HEK293 (cell line): ENCODE data around the gene TAS1R2.
A peak's percentile ranks its signal among the peaks of the same experiment; 100 is the strongest.

ENCODE experiments used
- CTCF ChIA-PET: fragments of 350-600 bp; formaldehyde crosslinking; extraction: SDS; loops from one replicate; lab custom pipeline; 2021; ENCODE audit warnings: antibody characterized with exemption; lab: Yijun Ruan, JAX
- POLR2A ChIA-PET: fragments of 300-600 bp; formaldehyde crosslinking; extraction: SDS; loops from one replicate; lab custom pipeline; 2020; ENCODE audit warnings: antibody characterized with exemption, inconsistent platforms; lab: Yijun Ruan, JAX
- H3K27ac ChIP-seq: fragments of 200-500 bp; sonication (Bioruptor generic); 2 replicates; pipeline ENCODE4 v1.5.1; 2014; ENCODE audit warnings: low read depth, low read length, control low read depth, inconsistent platforms; ENCODE audit errors: extremely low read depth
- H3K36me3 ChIP-seq, 2 experiments: fragments of 200-500 bp in 1 of 2; sonication (Bioruptor generic) in 1 of 2; 1 replicate in 1 of 2; 2 replicates in 1 of 2; pipeline ENCODE4 v1.5.1; 2014 to 2017; ENCODE audit warnings: inconsistent platforms in 2 of 2, low read length in 2 of 2; ENCODE audit not compliant: control insufficient read depth in 2 of 2, insufficient read depth in 1 of 2
- H3K4me1 ChIP-seq: fragments of 200-500 bp; sonication (Bioruptor generic); 2 replicates; pipeline ENCODE4 v1.5.1; 2014; ENCODE audit warnings: mild to moderate bottlenecking, low read length, inconsistent platforms; ENCODE audit not compliant: control insufficient read depth, insufficient read depth
- H3K4me3 ChIP-seq: 2 replicates; pipeline ENCODE4 v1.5.1; 2011; ENCODE audit warnings: low read depth, mild to moderate bottlenecking, control low read depth, low read length, moderate library complexity
- H3K9me3 ChIP-seq: fragments of 200-500 bp; sonication (Bioruptor generic); 2 replicates; pipeline ENCODE4 v1.5.1; 2014; ENCODE audit warnings: low read depth, low read length, inconsistent platforms; ENCODE audit not compliant: control insufficient read depth, insufficient read depth
- BCL11B ChIP-seq: fragments of 450-650 bp; formaldehyde crosslinking; IDR thresholded peaks from 2 replicates; pipeline ENCODE4 v1.5.1; 2016; ENCODE audit warnings: low read depth, missing biosample characterization, missing genetic modification characterization
- EGR2 ChIP-seq: fragments of 450-650 bp; formaldehyde crosslinking; IDR thresholded peaks from 2 replicates; pipeline ENCODE4 v1.5.1; 2016; ENCODE audit warnings: low read depth, missing biosample characterization, missing genetic modification characterization
- GLI4 ChIP-seq: fragments of 450-650 bp; formaldehyde crosslinking; IDR thresholded peaks from 2 replicates; pipeline ENCODE4 v1.5.1; 2016; ENCODE audit warnings: missing biosample characterization, missing genetic modification characterization
- GLIS2 ChIP-seq: fragments of 450-650 bp; formaldehyde crosslinking; IDR thresholded peaks from 2 replicates; pipeline ENCODE4 v1.5.1; 2016; ENCODE audit warnings: missing biosample characterization, missing genetic modification characterization
- KLF7 ChIP-seq: fragments of 450-650 bp; formaldehyde crosslinking; IDR thresholded peaks from 2 replicates; pipeline ENCODE4 v1.5.1; 2016; ENCODE audit warnings: missing biosample characterization, missing genetic modification characterization, borderline replicate concordance
- SETDB1 ChIP-seq: IDR thresholded peaks from one replicate; pipeline ENCODE4 v1.6.1; 2017; ENCODE audit warnings: mild to moderate bottlenecking, low read length, moderate library complexity, mixed read lengths; ENCODE audit not compliant: insufficient read length
- ZFHX2 ChIP-seq: fragments of 450-650 bp; formaldehyde crosslinking; conservative IDR thresholded peaks from 2 replicates; pipeline ENCODE4 v1.5.1; 2016; ENCODE audit warnings: missing biosample characterization, missing genetic modification characterization
- ZFP3 ChIP-seq: fragments of 450-650 bp; formaldehyde crosslinking; IDR thresholded peaks from 2 replicates; pipeline ENCODE4 v1.5.1; 2016; ENCODE audit warnings: low read depth, missing biosample characterization, missing genetic modification characterization
- ZNF10 ChIP-seq: fragments of 450-650 bp; formaldehyde crosslinking; IDR thresholded peaks from 2 replicates; pipeline ENCODE4 v1.5.1; 2017; ENCODE audit warnings: missing biosample characterization, missing genetic modification characterization
- ZNF121 ChIP-seq: fragments of 450-650 bp; formaldehyde crosslinking; IDR thresholded peaks from 2 replicates; pipeline ENCODE4 v1.5.1; 2016; ENCODE audit warnings: missing biosample characterization, missing genetic modification characterization
- ZNF221 ChIP-seq: fragments of 450-650 bp; formaldehyde crosslinking; IDR thresholded peaks from 2 replicates; pipeline ENCODE4 v1.5.1; 2017; ENCODE audit warnings: missing biosample characterization, missing genetic modification characterization, borderline replicate concordance
- ZNF416 ChIP-seq: fragments of 450-650 bp; formaldehyde crosslinking; IDR thresholded peaks from 2 replicates; pipeline ENCODE4 v1.5.1; 2016; ENCODE audit warnings: missing biosample characterization, missing genetic modification characterization
- ZNF549 ChIP-seq: fragments of 450-650 bp; IDR thresholded peaks from 2 replicates; pipeline ENCODE4 v1.5.1; 2018; ENCODE audit warnings: missing biosample characterization, missing genetic modification characterization, mild to moderate bottlenecking, inconsistent platforms, moderate library complexity
- ZNF596 ChIP-seq: fragments of 450-650 bp; IDR thresholded peaks from 2 replicates; pipeline ENCODE4 v1.5.0; 2018; ENCODE audit warnings: missing biosample characterization, mild to moderate bottlenecking, missing genetic modification characterization, moderate library complexity
- ZNF623 ChIP-seq: fragments of 450-650 bp; formaldehyde crosslinking; IDR thresholded peaks from 2 replicates; pipeline ENCODE4 v1.5.1; 2016; ENCODE audit warnings: missing biosample characterization, missing genetic modification characterization
- ZNF624 ChIP-seq: fragments of 450-650 bp; formaldehyde crosslinking; IDR thresholded peaks from 2 replicates; pipeline ENCODE4 v1.5.1; 2017; ENCODE audit warnings: missing biosample characterization, missing genetic modification characterization
- ZNF664 ChIP-seq: fragments of 450-650 bp; formaldehyde crosslinking; IDR thresholded peaks from 2 replicates; pipeline ENCODE4 v1.5.1; 2016; ENCODE audit warnings: missing biosample characterization, missing genetic modification characterization
- ZNF768 ChIP-seq: fragments of 450-650 bp; formaldehyde crosslinking; IDR thresholded peaks from 2 replicates; pipeline ENCODE4 v1.5.1; 2018; ENCODE audit warnings: missing biosample characterization, mild to moderate bottlenecking, missing genetic modification characterization
- ZSCAN23 ChIP-seq: fragments of 450-650 bp; formaldehyde crosslinking; IDR thresholded peaks from 2 replicates; pipeline ENCODE4 v1.5.1; 2016; ENCODE audit warnings: missing biosample characterization, missing genetic modification characterization
- TF ChIP-seq, protein P1 (sequence below): fragments of 450-650 bp; formaldehyde crosslinking; IDR thresholded peaks from 2 replicates; pipeline ENCODE4 v1.5.1; 2017; ENCODE audit warnings: missing biosample characterization, missing genetic modification characterization
- TF ChIP-seq, protein P2 (sequence below): fragments of 450-650 bp; formaldehyde crosslinking; IDR thresholded peaks from 2 replicates; pipeline ENCODE4 v1.5.1; 2017; ENCODE audit warnings: missing biosample characterization, missing genetic modification characterization
- TF ChIP-seq, protein P3 (sequence below): fragments of 450-650 bp; formaldehyde crosslinking; IDR thresholded peaks from 2 replicates; pipeline ENCODE4 v1.5.1; 2016; ENCODE audit warnings: missing biosample characterization, missing genetic modification characterization
- TF ChIP-seq, protein P4 (sequence below): fragments of 450-650 bp; formaldehyde crosslinking; IDR thresholded peaks from 2 replicates; pipeline ENCODE4 v1.5.1; 2017; ENCODE audit warnings: missing biosample characterization, missing genetic modification characterization

The TAS1R2 gene

DNA sequence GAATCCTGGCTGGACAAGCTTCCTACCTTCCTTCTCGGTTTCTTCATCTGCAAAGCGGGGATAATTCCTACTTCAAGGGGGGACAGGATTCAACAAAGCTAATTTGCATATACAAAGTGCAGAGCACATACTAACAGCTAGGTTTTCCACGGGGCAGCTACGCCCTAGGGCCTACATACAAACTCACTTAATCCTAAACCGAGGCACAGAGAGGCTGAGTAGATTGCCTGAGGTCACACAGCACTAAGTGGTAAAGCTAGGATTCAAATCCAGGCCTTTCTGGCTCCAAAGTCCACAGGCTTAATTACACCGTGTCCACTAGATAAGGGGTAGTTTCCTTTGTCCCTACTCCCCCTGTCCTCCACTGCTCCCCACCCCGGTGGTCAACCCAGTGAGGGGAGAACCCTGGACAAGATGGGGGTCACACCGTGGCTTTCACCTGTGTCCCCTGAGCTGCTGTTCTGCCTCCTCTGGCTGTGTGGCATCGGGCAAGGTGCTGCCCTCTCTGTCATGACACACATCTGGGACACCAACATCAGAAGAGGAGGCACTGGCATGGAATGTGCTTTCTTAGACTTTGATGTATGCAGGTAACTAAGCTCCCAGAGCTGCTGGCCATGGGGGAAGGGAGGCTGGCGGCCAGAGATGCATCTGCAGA lies 44.5 kb downstream of the TAS1R2 start:
- TF ChIP-seq ZNF768 (tag by site-specific recombination) (peak; percentile 86), ZNF664 (tag by site-specific recombination) (peak; percentile 23; the same call in 1 of the 2 replicates), ZNF596 (tag by site-specific recombination) (no peak)

DNA sequence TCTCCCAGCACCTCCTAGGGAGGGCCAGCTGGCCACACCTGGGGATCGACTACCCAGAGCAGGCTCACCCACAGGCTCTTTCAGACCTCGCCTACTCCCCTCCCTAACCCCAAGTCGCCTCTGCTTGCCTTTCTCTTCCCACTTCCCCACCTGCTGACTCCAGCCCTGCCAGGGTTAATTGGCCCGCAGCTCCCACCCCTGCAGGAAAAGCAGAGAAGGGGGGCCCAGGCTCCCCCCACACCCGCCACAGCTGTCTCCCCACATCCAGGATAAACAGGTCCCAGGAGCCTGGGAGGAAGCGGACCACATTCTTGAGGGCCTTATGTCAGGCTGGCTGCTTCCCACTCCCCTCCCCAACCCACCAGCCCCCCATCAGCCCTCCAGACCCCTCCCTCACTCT lies 45.0 kb downstream of the TAS1R2 start:
- no peak overlapping the region for H3K27ac ChIP-seq
- no peaks in the 10 kb centered on the region for H3K9me3 ChIP-seq
- H3K36me3 ChIP-seq = no peaks in the 10 kb centered on the region
- H3K4me3 ChIP-seq = no peak overlapping the region
- ChIA-PET CTCF (interaction anchor here (0.6 to 1.0 kb wide), 3 partner anchors 218 to 1756 kb away, joined by 3 to 4 read pairs (median 3); no protein-coding TSS in a partner anchor), POLR2A (no interaction called here)
- H3K4me1 ChIP-seq = no peaks in the 10 kb centered on the region
- TF ChIP-seq SETDB1 (no peak), GLI4 (tag by site-specific recombination) (no peak), ZNF624 (no peak), GLIS2 (tag by site-specific recombination) (no peak), BCL11B (tag by site-specific recombination) (no peak), ZNF664 (tag by site-specific recombination) (no peak), EGR2 (tag by site-specific recombination) (peak; percentile 92), ZNF623 (tag by site-specific recombination) (no peak), ZNF549 (tag by site-specific recombination) (no peak), KLF7 (no peak), ZNF221 (tag by site-specific recombination) (no peak), ZNF121 (tag by site-specific recombination) (no peak), ZNF10 (tag by site-specific recombination) (no peak), ZFHX2 (tag by site-specific recombination) (peak; percentile 81), ZSCAN23 (tag by site-specific recombination) (no peak), ZNF416 (tag by site-specific recombination) (no peak), ZFP3 (tag by site-specific recombination) (no peak)
- TF ChIP-seq, protein P1, sequence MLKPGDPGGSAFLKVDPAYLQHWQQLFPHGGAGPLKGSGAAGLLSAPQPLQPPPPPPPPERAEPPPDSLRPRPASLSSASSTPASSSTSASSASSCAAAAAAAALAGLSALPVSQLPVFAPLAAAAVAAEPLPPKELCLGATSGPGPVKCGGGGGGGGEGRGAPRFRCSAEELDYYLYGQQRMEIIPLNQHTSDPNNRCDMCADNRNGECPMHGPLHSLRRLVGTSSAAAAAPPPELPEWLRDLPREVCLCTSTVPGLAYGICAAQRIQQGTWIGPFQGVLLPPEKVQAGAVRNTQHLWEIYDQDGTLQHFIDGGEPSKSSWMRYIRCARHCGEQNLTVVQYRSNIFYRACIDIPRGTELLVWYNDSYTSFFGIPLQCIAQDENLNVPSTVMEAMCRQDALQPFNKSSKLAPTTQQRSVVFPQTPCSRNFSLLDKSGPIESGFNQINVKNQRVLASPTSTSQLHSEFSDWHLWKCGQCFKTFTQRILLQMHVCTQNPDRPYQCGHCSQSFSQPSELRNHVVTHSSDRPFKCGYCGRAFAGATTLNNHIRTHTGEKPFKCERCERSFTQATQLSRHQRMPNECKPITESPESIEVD (tag by site-specific recombination) = no peak
- TF ChIP-seq, protein P2, sequence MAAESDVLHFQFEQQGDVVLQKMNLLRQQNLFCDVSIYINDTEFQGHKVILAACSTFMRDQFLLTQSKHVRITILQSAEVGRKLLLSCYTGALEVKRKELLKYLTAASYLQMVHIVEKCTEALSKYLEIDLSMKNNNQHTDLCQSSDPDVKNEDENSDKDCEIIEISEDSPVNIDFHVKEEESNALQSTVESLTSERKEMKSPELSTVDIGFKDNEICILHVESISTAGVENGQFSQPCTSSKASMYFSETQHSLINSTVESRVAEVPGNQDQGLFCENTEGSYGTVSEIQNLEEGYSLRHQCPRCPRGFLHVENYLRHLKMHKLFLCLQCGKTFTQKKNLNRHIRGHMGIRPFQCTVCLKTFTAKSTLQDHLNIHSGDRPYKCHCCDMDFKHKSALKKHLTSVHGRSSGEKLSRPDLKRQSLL (tag by site-specific recombination) = no peak
- TF ChIP-seq, protein P3, sequence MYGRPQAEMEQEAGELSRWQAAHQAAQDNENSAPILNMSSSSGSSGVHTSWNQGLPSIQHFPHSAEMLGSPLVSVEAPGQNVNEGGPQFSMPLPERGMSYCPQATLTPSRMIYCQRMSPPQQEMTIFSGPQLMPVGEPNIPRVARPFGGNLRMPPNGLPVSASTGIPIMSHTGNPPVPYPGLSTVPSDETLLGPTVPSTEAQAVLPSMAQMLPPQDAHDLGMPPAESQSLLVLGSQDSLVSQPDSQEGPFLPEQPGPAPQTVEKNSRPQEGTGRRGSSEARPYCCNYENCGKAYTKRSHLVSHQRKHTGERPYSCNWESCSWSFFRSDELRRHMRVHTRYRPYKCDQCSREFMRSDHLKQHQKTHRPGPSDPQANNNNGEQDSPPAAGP = no peak
- TF ChIP-seq, protein P4, sequence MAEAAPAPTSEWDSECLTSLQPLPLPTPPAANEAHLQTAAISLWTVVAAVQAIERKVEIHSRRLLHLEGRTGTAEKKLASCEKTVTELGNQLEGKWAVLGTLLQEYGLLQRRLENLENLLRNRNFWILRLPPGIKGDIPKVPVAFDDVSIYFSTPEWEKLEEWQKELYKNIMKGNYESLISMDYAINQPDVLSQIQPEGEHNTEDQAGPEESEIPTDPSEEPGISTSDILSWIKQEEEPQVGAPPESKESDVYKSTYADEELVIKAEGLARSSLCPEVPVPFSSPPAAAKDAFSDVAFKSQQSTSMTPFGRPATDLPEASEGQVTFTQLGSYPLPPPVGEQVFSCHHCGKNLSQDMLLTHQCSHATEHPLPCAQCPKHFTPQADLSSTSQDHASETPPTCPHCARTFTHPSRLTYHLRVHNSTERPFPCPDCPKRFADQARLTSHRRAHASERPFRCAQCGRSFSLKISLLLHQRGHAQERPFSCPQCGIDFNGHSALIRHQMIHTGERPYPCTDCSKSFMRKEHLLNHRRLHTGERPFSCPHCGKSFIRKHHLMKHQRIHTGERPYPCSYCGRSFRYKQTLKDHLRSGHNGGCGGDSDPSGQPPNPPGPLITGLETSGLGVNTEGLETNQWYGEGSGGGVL (tag by site-specific recombination) = peak; percentile 19; the same call in 1 of the 2 replicates

More for the DNA sequence above, 44.5 kb downstream of the TAS1R2 start:
- H3K27ac ChIP-seq = no peak overlapping the region
- no peaks in the 10 kb centered on the region for H3K36me3 ChIP-seq
- H3K4me1 ChIP-seq = no peaks in the 10 kb centered on the region
- POLR2A ChIA-PET = no interaction called here
- no peaks in the 10 kb centered on the region for H3K9me3 ChIP-seq
- CTCF ChIA-PET = interaction anchor here (0.6 to 1.6 kb wide), 5 partner anchors 8 to 1756 kb away, joined by 3 to 7 read pairs (median 3); no protein-coding TSS in a partner anchor
- no peak overlapping the region for H3K4me3 ChIP-seq
